Coronary artery (tissue), 2 donors: ENCODE measurements around the gene ATP5F1B.

Source experiments
- DNase-seq: peaks from one replicate; pipeline ENCODE4 v3.0.0-alpha.2; 2017; ENCODE audit warnings: low spot score
- H3K27ac ChIP-seq, 2 donors: fragments of 200-600 bp; sonication (generic); one replicate each; pipeline ENCODE4 v1.5.1; 2016 to 2019
- H3K4me3 ChIP-seq: fragments of 200-600 bp; sonication (generic); 2 replicates; pipeline ENCODE4 v1.5.1; 2016; ENCODE audit warnings: mild to moderate bottlenecking, moderate library complexity
- CTCF ChIP-seq: fragments of 200-600 bp; sonication (generic); IDR thresholded peaks from one replicate; pipeline ENCODE4 v1.5.1; 2019; ENCODE audit warnings: antibody characterized with exemption

Gene ATP5F1B

DNA sequence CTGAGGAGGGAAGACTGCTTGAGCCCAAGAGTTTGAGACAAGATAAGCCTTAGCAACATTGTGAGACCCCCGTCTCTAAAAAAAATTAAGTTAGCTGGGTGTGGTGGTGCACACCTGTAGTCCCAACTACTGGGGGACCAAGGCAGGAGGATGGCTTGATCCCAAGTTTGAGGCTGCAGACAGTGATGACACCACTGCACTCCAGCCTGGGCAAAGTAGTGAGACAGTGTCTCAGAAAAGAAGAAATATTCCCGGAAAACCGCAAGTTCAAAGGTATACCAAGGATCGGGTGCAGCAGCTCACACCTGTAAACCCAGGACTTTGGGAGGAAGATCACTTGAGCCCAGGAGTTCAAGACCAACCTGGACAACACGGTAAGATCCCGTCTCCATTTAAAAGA is 36.5 kb upstream of the ATP5F1B start:
- Histone ChIP-seq H3K27ac (no peak overlapping the region), H3K4me3 (no peak overlapping the region)
- TF ChIP-seq CTCF, result no peak
- DNase-seq, result peak; percentile 1

- no peak for TF ChIP-seq CTCF
- no peak overlapping the region for H3K4me3 ChIP-seq
- no peak for DNase-seq
- H3K27ac ChIP-seq, result no peak overlapping the region
Observed at GRCh38 chr12:56679883-56680575, 34.2 kb upstream of the ATP5F1B start.

DNA sequence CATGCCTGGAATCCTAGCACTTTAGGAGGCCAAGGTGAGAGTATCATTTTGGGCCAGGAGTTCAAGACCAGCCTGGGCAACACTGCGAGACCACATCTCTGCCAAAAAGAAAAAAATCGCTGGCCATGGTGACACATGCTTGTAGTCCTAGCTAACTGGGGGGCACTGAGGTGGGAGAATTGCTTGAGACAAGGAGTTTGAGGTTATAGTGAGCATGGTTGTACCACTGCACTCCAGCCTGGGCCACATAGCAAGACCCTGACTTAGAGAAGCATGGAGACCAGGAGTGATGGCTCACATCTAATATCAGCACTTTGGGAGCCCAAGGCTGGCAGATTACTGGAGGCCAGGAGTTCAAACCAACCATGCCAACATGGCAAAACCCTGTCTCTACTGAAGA is 33.1 kb upstream of the ATP5F1B start:
- no peak for DNase-seq
- Histone ChIP-seq H3K27ac (no peak overlapping the region), H3K4me3 (no peak overlapping the region)
- no peak for TF ChIP-seq CTCF

- Histone ChIP-seq H3K4me3 (no peak overlapping the region), H3K27ac (no peak overlapping the region)
- no peak for DNase-seq
- no peak for TF ChIP-seq CTCF
Observed at GRCh38 chr12:56677680-56678079, 31.9 kb upstream of the ATP5F1B start.

GRCh38 chr12:56676851-56677580 is 31.2 kb upstream of the ATP5F1B start:
- no peak for TF ChIP-seq CTCF
- H3K27ac ChIP-seq, result no peak overlapping the region
- DNase-seq, result peak; percentile 41

DNA sequence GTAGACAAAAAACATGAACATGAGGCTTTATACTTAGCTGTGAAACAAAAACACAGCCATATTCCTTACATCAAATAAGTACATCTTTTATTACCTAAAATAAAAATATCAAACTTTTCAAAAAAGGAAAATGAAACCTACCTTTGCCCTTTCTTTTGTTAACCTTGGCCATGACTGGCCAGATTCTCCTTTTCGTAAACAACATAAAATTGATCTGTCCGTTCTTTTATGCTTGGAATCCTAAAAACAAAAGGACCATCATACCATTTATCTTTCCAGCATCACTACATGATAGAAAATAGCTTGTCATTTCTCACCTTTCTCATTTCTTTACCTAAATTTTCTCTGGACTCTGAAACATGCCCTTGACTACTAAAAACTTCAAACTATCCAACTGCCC is 25.8 kb upstream of the ATP5F1B start:
- no peak for TF ChIP-seq CTCF
- no peak overlapping the region for H3K4me3 ChIP-seq
- no peak for DNase-seq
- no peak overlapping the region for H3K27ac ChIP-seq

More at GRCh38 chr12:56676851-56677580, 31.2 kb upstream of the ATP5F1B start:
- no peak overlapping the region for H3K4me3 ChIP-seq

DNA sequence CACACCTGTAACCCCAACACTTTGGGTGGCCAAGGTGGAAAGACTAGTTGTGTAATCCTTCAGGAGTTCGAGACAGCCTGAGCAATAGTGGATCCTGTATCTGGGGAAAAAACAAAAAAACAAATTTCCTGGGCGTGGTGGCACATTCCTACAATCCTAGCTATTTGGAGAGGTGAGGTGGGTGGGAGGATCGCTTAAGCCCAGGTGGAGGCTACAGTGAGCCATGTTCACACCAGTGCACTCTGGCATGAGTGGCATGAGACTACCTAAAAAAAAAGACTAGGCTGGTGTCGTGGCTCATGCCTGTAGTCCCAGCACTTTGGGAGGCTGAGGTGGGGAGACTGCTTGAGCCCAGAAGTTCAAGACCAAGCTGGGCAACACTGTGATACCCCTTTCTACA is 25.1 kb upstream of the ATP5F1B start:
- TF ChIP-seq CTCF, result no peak
- no peak overlapping the region for H3K27ac ChIP-seq
- DNase-seq, result no peak
- H3K4me3 ChIP-seq, result no peak overlapping the region
